IMR-90 (cell line): Measurements from ENCODE around the gene GOLGA8S. TPM values are rescaled to one million over a fixed set of nuclear protein-coding genes. Genes with fewer than 3 reads are reported as not detected.
"Not testable (repeated sequence)": the region's sequence is repeated elsewhere in the genome, so short reads cannot be mapped to it uniquely, and the experiment has no call there.

ENCODE experiments used
- ATAC-seq: fragments of 200-7000 bp; cut with Tn5 transposase; 2 replicates; pipeline ENCODE4 v1.9.1; 2020; ENCODE audit warnings: low read depth, mild to moderate bottlenecking, moderate library complexity
- BruUV-seq: library from RNA; stranded (reverse); fragments of 400-500 nt; replicated peaks from 2 replicates; lab custom pipeline; 2021; lab: Mats Ljungman, UMichigan
- CTCF ChIA-PET: fragments of 300-600 bp; formaldehyde crosslinking; extraction: SDS; loops from one replicate; lab custom pipeline; 2021; ENCODE audit warnings: antibody characterized with exemption; lab: Yijun Ruan, JAX
- POLR2A ChIA-PET: fragments of 300-600 bp; sonication (Branson Sonifier 250); formaldehyde crosslinking; loops from one replicate; lab custom pipeline; 2022; ENCODE audit warnings: antibody characterized with exemption; ENCODE audit not compliant: unreplicated experiment; lab: Charles Lee
- DNase-seq: peaks from one replicate; pipeline ENCODE4 v3.0.0; 2013
- H2AFZ ChIP-seq: replicated peaks from 2 replicates; pipeline ENCODE3; 2013; ENCODE audit warnings: low read length, mild to moderate bottlenecking; ENCODE audit not compliant: poor library complexity
- H2AK5ac ChIP-seq: 2 replicates; pipeline ENCODE4 v1.6.1; 2013; ENCODE audit warnings: low read depth, low read length, inconsistent platforms
- H2AK9ac ChIP-seq: replicated peaks from 2 replicates; pipeline ENCODE3; 2013; ENCODE audit warnings: mild to moderate bottlenecking, low read depth, low read length, moderate library complexity; ENCODE audit not compliant: poor library complexity
- H2BK120ac ChIP-seq: 2 replicates; pipeline ENCODE4 v1.6.1; 2013; ENCODE audit warnings: low read depth, low read length, inconsistent platforms
- H2BK15ac ChIP-seq: 3 replicates; pipeline ENCODE4 v1.6.1; 2013; ENCODE audit warnings: low read depth, low read length, inconsistent platforms
- H2BK20ac ChIP-seq: 2 replicates; pipeline ENCODE4 v1.6.1; 2013; ENCODE audit warnings: low read depth, mild to moderate bottlenecking, inconsistent platforms, low read length, moderate library complexity
- H2BK5ac ChIP-seq: 2 replicates; pipeline ENCODE4 v1.6.1; 2013; ENCODE audit warnings: mild to moderate bottlenecking, low read depth, low read length, inconsistent platforms; ENCODE audit not compliant: poor library complexity, severe bottlenecking
- H3K14ac ChIP-seq: replicated peaks from 2 replicates; pipeline ENCODE4 v1.6.1; 2013; ENCODE audit warnings: low read depth, low read length, inconsistent platforms
- H3K18ac ChIP-seq: 2 replicates; pipeline ENCODE4 v1.6.1; 2013; ENCODE audit warnings: low read depth, low read length, control low read depth
- H3K23ac ChIP-seq: 2 replicates; pipeline ENCODE4 v1.6.1; 2013; ENCODE audit warnings: low read depth, low read length, inconsistent platforms
- H3K27ac ChIP-seq: 2 replicates; pipeline ENCODE4 v1.5.1; 2013; ENCODE audit warnings: mild to moderate bottlenecking, control low read depth, low read length; ENCODE audit not compliant: insufficient read depth
- H3K27me3 ChIP-seq: 2 replicates; pipeline ENCODE4 v1.6.1; 2013; ENCODE audit warnings: low read length; ENCODE audit not compliant: control insufficient read depth, insufficient read depth
- H3K36me3 ChIP-seq: 2 replicates; pipeline ENCODE4 v1.6.1; 2013; ENCODE audit warnings: low read length, mixed read lengths; ENCODE audit not compliant: control insufficient read depth, insufficient read depth
- H3K4ac ChIP-seq: 2 replicates; pipeline ENCODE4 v1.6.1; 2013; ENCODE audit warnings: low read depth, low read length, inconsistent platforms
- H3K4me1 ChIP-seq: 2 replicates; pipeline ENCODE4 v1.6.1; 2013; ENCODE audit warnings: low read length, mixed read lengths; ENCODE audit not compliant: control insufficient read depth, insufficient read depth
- H3K4me2 ChIP-seq: 2 replicates; pipeline ENCODE4 v1.6.1; 2013; ENCODE audit warnings: low read depth, mild to moderate bottlenecking, control low read depth, low read length, moderate library complexity
- H3K4me3 ChIP-seq: 2 replicates; pipeline ENCODE4 v1.5.1; 2013; ENCODE audit warnings: low read depth, mild to moderate bottlenecking, control low read depth, low read length, moderate library complexity; ENCODE audit not compliant: insufficient read depth
- H3K56ac ChIP-seq: 2 replicates; pipeline ENCODE4 v1.6.1; 2013; ENCODE audit warnings: low read length, inconsistent platforms; ENCODE audit not compliant: insufficient read depth; ENCODE audit errors: extremely low read depth
- H3K79me1 ChIP-seq, 2 experiments: 2 replicates each; pipeline ENCODE4 v1.6.1; 2013; ENCODE audit warnings: low read length in 2 of 2, inconsistent platforms in 1 of 2, low read depth in 1 of 2
- H3K9ac ChIP-seq: 2 replicates; pipeline ENCODE4 v1.6.1; 2013; ENCODE audit warnings: low read depth, low read length, control low read depth
- H3K9me1 ChIP-seq: 2 replicates; pipeline ENCODE4 v1.6.1; 2013; ENCODE audit warnings: low read length, inconsistent platforms; ENCODE audit not compliant: insufficient read depth
- H3K9me3 ChIP-seq: 2 replicates; pipeline ENCODE4 v1.6.1; 2013; ENCODE audit warnings: low read length; ENCODE audit not compliant: control insufficient read depth, insufficient read depth
- H4K20me1 ChIP-seq: 2 replicates; pipeline ENCODE4 v1.6.1; 2013; ENCODE audit warnings: low read length, inconsistent platforms; ENCODE audit not compliant: insufficient read depth
- H4K5ac ChIP-seq: 2 replicates; pipeline ENCODE4 v1.6.1; 2013; ENCODE audit warnings: mild to moderate bottlenecking, low read depth, low read length, control low read depth
- H4K8ac ChIP-seq, 2 experiments: 2 replicates each; pipeline ENCODE4 v1.6.1; 2013; ENCODE audit warnings: low read depth in 2 of 2, low read length in 2 of 2, control low read depth in 1 of 2, inconsistent platforms in 1 of 2
- H4K91ac ChIP-seq: 2 replicates; pipeline ENCODE4 v1.6.1; 2013; ENCODE audit warnings: low read depth, low read length, inconsistent platforms; ENCODE audit not compliant: insufficient read depth
- WGBS, 2 experiments: methylation state at CpG; one replicate each; pipeline versions ENCODE4 v1.1.5 to v1.1.7; 2013; ENCODE audit warnings: missing lambda C conversion rate in 2 of 2; ENCODE audit not compliant: insufficient read length in 1 of 2; ENCODE audit errors: extremely low coverage in 2 of 2; 5-methylcytosine and 5-hydroxymethylcytosine counted together
- dilution Hi-C: fragments of 300-500 bp; cut with HindIII; formaldehyde crosslinking; loops from one replicate; pipeline ENCODE4 v1.14.3; 2018; ENCODE audit warnings: low sequenced_read_pairs; ENCODE audit not compliant: unreplicated experiment
- in situ Hi-C: fragments of 300-500 bp; cut with MboI; formaldehyde crosslinking; loops from 3 replicates; pipeline ENCODE4 v1.14.3; 2019; ENCODE audit warnings: low sequenced_read_pairs, inconsistent platforms, mixed read lengths
- intact Hi-C: fragments of 100-400 bp; cut with micrococcal nuclease; formaldehyde crosslinking; loops from 2 replicates; pipeline ENCODE4 v1.10.0; 2022
- polyA plus RNA-seq, 3 experiments: library from polyadenylated mRNA; depleted of rRNA; stranded (reverse); fragments of >200 nt; gene quantifications; 2 replicates each; pipeline ENCODE4 v1.2.3, GENCODE V29; 2012; ENCODE audit warnings: low replicate concordance in 1 of 3
- total RNA-seq: library from RNA; depleted of rRNA; stranded (reverse); fragments of >200 nt; gene quantifications from 2 replicates; pipeline ENCODE4 v1.2.3, GENCODE V29; 2012

The GOLGA8S gene
- total and polyA plus RNA-seq, 2 of the 4 experiments (the other 2 are of a cell fraction) = under 0.01 to 0.03 TPM

GRCh38 chr15:23364261-23364660, 9.7 kb downstream of the GOLGA8S start:
- H2AK9ac ChIP-seq, H3K18ac ChIP-seq, H2BK20ac ChIP-seq, H2AK5ac ChIP-seq, H3K4ac ChIP-seq, POLR2A ChIA-PET, H4K20me1 ChIP-seq, H4K8ac ChIP-seq, H2BK5ac ChIP-seq, H3K36me3 ChIP-seq, intact Hi-C loops, H4K5ac ChIP-seq, H2BK120ac ChIP-seq, H3K79me1 ChIP-seq, H3K9me1 ChIP-seq, ATAC-seq, in situ Hi-C loops, H3K9ac ChIP-seq, H4K91ac ChIP-seq, H2BK15ac ChIP-seq, H3K9me3 ChIP-seq, DNase-seq, H3K4me1 ChIP-seq, dilution Hi-C loops, H3K14ac ChIP-seq, H3K4me2 ChIP-seq, H2AFZ ChIP-seq, H3K4me3 ChIP-seq, H3K56ac ChIP-seq, H3K23ac ChIP-seq, CTCF ChIA-PET, BruUV-seq, H3K27me3 ChIP-seq, H3K27ac ChIP-seq: not testable (repeated sequence)
- WGBS, 2 experiments = no CpG with 5 or more reads among the region's 9 CpGs
